Fibroblast of skin of right quadriceps (primary cell): ENCODE results near the gene ABLIM2.

Experiments used
- DNase-seq: peaks from one replicate; pipeline ENCODE4 v3.0.0-alpha.2; 2013

The ABLIM2 gene

DNA sequence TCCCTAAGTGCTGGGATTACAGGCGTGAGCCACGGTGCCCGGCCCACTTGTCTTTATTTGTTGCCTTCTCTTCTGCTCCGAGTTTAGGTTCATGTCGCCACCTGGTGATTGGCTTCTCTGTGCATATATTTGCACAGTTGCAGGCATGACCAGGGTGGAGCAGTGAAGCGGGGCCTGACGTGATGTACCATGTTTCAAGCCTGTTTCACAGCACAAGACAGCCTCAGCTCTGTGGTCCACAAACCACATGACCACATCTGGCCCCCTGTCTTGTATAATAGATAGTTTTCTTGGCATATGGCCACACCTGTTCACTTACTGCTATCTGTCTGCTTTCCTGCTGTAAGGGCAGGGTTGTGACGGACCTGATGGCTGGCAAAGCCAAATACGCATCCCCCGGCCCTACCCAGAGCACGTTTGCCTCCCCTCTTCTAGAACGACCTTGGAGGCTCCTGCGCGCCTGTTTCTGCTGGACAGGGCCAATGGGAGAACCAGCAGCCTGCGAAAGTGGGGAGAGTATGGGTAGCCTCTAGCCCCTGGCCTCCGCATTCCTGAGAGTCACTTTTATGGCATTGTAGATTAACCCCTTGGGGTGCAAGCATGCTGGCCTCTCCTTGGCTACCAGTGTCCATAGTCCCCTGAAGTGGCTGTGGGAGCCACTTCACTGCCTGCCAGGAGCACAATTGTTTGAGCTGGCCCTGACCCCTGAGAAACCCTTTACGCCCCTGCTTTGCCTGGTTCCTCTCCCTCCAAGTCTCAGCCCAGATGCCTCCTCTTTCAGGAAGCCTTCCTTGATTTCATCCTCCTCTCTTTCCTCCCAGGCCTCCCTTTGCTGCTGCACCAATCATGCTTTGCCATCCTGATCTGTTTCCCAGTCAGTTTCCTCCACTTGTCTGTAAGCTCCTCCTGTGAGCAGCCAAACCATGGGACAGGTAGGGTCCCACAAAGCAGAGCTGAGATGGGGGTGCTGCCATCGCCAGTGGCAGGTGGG, 34.4 kb upstream of the ABLIM2 start:
- DNase-seq = peak; percentile 42

DNA sequence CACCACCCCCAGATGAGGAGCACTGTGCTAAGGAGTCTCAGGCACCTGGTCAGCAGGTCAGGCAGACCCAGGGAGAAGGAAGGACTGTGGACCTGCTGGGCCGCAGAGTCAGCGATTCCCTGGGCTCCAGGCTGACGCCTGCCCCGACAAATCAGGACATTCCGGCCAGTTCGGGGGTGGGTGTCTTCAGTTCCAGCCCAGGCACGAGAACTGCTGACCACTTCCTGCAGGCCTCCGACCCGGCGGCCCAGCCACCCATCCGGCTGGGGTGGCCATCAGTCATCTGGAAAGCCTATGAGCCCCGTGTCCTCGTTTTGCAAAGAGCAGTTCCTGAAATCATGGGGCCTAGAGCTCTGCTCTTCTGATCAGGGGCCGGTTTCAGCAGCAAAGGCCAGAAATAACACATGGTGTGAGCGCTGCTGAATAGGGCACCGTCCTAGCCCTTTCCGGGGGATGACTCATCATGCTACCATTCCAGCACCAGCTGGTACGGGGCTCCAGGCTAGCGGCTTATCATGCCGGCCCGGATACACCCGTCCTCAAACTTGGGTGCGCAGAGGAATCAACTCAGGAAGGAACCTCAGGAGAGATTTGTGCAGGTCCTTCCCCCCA, 32.6 kb upstream of the ABLIM2 start:
- DNase-seq = no peak

DNA sequence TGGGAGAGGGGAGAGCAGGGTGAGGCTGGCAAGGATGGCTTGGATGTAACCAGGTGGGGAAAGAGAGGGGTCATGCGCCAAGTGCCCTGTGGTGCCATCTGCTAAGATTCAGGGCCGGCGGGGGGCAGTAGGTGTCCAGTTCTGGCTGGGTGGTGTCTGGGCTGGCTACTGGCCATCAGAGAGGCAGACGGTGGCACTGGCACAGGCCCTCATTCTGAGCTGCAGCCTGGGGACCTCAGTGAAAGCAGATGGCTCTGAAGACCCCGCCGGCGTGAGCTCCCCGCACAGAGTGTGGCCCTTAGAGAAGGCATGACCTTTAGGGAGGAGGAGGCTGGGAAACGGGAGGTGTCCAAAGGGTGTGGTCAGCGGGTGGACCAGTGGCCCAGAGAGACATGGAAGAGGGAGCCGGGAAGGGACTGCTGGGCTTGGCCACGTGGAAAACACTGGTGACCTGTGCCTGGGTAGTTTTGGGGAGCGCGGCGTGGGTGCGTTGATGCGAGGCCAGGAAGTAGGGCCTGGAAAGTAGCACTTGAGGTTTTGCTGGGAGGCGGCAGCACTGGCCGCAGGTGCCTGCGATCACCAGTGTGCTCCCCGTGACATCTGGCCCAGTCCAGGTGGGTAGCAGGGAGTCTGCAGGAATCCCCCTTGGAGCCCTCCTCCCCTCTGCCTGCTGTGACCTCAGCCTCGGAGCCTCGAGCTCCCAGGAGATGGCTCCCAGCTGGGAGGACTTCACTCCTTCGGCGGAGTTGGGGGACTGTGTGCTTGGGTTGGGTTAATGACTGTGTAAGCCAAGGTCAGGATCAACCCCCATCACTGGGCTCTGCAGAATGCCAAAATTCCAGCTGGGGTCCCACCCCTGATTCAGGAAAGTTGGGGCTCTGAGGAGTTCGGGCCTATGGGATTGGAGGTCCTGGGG, 31.2 kb upstream of the ABLIM2 start:
- DNase-seq = no peak

DNA sequence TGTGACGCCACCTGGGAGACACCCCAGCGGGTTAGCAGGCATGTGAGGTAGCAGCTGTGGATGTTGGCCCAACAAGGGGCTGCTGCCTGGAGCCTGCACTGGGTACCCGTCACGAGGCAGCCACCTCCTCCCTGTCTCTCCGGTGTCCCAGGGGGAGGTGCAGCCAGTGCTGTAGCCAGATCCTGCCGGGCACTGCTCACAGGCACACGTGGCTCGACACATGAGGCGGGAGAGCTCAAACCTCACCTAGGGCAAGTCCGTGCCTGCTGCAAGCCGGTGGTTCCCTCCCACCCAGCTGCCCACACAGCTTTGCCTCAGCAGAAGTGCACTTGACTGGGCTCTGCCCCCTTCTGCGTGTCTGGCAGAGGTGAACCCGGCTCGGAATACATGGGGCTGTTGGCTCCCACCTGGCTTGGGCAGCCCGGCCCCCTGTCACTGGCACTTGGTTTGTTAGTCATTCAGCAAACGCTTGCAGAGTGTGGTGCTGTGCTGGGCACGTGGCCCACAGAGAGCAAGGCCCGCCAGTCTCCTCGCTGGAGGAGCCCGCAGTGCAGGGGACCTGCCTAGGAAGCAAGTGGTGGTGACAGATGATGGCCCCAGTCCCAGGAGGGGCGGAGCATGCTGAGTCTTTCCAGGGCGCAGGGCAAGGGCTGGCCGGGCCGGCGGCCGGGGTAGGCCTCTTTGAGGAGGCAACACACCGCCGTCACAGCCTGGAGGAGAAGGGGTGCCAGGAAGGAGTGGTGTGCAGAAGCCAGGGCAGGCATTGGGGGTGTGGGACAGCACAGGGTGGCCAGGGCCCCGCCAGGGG, 30.3 kb upstream of the ABLIM2 start:
- DNase-seq = no peak

DNA sequence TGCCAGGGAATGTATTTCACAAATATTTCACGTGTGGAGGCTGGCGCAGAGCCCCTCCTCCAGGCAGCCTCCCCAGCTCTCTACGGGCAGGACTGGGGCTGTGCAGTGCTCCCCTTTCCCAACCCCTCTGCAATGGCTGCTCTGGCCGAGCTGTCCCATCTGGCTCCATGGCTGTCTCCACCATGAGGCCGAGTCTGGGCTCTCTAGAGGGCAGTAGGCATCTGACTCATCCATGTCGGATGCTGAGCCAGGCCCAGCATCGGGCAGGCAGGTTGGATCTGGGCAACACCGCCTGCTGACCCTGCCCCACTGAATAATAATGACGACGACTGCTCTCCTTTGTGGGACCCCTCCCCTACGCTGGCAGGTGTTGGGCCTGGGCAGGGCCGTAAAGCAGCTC, 29.5 kb upstream of the ABLIM2 start:
- no peak for DNase-seq

DNA sequence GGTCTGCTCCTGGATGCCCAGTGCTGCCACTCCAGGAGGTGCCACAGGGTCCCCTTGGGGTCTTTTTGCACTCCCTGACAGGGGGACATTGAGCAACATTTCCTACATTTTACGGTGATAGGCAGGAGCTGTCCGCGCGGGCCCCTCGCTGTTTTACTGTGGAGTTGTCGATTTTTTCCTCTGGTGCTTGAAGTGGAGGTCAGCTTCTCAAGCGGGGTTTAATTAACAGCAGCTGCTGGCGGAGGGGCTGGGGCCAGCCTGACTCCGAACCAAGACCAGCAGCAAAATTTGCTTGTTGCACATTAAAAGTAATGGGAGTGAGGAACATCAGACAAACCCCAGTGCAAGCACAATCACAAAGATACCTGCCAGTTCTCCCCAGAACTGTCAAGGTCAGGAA, 27.3 kb upstream of the ABLIM2 start:
- peak; percentile 15 for DNase-seq

DNA sequence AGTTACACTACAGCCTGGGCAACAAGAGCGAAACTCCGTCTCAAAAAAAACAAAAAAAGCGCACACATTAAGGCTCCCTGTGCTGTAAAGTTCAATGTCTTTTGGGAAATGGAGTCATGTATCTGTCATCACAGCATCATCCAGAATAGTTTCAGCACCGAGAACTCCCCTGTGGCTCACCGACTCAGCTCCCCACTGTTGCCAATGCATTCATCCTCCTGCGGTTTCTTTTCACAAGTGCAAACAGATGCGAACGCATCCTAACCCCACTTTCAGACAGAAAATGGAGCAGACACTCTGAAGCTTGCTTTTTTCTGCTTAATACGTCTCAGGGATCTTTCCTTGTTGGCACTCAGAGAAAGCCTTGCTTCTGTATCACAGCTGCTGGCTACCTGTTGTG, 26.7 kb upstream of the ABLIM2 start:
- DNase-seq = peak; percentile 93

DNA sequence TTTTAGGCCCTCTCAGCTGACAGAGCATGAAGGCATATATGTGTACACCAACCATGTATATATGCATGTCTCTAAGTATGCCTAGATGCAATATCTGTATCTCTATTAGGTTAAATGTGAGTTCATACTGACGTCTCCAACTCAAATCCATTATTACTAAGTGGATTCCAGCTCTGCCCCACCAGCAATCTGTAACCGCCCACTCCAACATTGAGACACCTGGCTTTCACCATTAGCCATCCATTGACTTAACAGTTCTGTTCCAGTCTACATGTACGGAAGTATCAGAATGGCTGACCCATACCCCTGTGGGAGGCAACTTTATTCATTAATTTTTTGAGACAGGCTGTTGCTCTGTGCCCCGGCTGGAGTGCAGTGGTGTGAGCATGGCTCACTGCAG, 25.4 kb upstream of the ABLIM2 start:
- DNase-seq = no peak

DNA sequence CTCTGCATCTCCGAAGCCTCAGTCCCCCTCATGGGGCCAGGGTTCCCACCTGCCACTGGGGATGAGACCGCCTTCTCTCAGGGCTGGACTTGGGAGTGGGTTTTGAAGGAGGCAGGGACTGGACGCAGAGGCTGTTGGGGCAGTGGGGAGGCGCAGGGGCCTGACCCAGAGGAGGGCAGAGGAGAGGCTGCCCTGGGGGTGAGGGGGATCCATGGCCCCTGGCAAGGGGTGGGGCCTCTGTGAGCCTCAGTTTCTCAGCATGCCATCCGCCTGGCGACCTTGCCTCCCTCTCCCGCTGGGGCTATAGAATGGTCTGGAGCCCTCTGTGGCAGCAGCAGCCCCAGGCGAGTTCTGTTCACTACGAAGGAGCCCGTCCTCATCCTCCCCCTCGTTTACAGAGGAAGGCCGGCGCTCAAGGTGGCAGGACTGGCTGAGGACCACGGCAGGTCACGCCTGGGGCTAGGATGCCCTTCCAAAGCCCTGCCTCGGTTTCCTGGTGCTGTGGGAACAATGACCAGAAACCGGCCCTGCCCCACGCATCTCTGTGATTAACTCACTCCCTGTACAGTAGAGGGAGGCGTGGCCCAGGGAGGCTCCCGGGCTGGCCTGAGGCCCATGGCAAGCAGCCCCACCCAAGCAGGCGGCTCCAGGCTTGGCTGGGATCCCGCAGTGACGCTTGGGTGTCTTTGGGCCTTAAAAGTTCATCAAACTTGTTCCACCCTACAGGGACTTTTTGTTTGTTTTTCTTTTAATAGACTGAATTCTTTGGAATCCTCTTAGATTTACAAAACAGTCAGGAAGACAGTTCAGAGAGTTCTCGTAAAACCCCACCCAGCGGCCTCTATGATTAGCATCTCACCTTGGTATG, 24.5 kb upstream of the ABLIM2 start:
- peak; percentile 54 for DNase-seq

DNA sequence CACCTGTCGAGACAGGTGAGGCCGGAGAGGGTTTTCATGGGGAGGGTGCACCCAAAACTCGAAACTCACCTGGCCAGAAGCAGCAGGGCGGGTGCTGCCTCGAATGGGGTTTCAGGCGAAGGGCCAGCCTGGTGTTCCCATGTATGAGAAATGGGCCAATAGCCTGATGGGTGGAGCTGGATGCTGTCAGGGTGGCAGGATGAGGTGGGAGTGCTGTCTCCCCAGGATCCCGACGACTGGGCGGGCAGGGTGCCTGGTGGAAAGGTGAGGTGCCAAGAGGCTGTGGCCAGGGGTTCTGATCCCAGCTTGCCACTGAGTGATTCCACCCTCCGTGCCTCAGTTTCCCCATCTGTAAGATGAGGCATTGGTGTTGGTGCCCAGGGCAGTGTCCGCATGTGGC, 23.7 kb upstream of the ABLIM2 start:
- DNase-seq = no peak

DNA sequence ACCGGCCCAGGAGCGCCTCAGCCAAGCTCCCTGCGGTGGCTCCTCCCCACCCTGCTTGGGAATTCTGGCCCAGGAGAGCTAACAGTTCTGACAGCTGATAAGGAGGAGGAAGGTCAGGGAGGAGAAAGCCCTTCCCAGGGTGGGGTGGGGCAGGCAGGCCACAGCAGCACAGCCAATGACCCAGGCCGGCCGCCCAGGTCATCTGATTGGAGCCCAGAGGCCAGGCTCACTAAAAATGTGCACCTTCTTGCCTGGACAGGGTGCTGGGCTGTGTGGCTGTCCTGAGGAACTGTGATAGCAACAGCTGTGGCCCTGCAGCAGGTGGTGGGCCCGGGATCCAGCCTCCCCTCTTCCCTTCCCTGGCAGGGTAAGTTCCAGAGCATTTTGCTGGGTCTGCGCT, 23.2 kb upstream of the ABLIM2 start:
- DNase-seq = no peak

DNA sequence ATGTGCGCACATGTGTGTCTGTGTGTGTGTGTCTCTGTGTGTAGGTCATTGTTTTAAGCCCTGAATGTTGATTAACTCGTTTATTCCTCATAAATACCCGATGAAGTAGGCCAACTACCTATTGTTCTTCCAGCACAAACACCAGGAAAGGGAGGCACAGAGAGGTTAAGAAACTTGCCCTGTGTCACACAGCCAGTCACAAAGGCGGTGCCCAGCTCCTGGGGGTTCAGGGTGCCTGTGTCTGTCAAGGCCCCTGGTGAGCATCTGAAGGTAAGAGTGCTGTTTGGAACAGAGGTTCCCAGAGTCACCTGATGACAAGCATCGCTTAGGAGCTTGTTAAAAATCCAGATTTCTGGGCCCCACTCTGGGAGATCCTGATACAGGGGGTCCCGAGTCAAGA, 22.5 kb upstream of the ABLIM2 start:
- DNase-seq = no peak

DNA sequence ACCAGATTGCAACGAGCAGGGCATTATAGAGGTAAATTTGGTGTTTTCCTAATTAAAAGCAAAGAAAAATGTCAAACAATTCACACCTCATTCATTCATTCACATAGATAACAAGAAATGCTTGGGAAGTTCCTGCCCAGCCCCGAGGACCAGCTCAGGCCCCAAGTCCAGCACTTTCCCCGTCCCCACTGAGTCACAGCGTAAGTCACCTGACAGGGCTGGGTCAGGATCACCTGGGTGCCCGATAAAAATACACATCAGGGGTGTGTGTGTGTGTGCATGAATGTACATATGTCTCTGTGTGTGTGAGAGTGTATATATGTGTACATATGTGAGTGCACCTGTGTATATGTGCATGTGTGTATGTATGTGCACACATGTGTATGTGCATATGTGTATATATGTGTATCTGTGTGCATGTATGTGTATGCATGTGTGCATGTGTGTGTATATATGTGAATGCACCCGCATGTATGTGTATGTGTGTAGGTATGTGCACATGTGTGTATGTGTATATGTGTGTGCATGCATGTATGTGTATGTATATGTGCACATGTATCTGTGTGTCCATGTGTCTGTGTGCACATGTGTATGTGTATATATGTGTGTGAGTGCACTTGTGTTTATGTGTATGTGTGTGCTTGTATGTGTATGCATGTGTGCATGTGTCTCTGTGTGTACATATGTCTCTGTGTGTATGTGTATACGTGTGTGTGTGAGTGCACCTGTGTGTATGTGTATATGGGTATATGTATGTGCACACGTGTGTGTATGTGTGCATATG, 21.9 kb upstream of the ABLIM2 start:
- DNase-seq = no peak

DNA sequence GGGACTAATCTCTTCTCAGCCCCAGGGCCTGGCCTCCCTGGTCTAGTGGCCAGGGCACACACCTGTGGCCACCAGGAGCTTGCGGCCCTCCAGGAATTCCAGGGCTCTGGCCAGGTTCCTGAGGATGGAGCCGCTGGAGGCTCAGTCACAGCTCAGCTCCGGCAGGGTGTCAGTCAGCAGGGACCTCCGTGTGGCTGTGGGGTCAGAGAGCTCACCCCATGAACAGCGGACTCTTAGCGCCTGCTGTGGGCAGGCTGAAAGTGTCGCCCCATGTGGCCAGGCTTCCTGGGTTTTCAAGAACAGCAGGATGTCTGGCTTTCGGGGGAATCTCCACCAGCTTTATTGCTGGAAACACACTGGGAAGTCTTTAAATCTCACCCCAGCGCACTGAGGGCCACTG, 21.2 kb upstream of the ABLIM2 start:
- DNase-seq = no peak

DNA sequence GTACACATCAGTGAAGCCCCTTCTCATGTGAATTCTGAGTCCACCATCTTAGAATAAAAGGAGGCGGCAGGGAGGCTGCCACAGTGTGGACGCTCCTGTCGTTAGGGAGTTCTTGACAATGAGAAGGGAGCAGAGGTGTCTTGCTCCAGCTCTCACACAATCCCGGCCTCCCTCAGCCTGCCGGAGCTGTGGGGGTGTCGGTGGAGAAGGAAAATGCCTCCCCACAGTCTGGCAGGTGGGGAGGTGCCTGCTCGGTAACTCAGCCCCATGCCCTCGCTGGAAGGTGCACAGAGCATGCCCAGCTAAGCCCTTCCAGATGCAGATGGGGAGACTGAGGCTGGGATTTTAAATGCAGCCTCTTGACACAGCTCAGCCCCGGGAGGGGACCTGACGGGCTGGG, 20.5 kb upstream of the ABLIM2 start:
- DNase-seq = no peak

DNA sequence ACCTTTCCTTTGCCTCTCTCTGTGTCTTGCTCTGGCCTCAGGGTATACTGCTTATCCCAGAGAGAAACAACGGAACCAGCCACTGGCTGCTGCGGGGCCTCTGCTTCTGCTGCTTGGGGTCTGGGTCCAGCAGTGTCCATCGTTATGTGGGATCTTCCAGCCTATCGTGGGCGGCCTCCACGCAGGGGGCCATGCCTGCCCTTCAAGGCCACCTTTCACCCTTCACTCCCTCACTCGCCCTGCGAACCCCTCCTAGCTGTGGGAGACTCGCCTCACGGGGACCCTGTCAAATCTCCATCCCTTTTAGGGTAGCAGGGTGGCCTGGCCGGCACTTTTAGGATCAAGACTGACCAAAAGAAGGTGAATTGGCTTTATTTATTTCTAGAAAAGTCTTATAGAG, 19.3 kb upstream of the ABLIM2 start:
- DNase-seq = no peak

DNA sequence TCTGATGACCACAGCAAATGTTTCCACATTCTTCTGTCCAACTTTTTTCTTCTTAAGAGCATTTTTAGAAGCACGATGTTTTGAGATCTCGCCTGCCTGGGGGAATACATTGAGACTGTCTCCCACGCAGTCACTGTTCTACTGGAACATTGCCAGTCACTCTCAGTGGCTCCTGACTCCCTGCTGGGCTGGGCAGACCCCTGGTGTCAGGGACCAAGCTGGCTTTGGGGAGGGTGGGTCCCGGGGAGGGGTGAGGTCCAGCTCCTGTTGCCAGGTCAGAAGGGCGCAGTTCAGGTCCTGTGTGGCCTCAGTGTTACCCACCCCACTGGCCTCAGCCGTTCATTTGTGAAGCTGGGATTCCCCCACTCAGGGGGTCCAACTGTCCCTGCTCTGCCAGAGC, 18.9 kb upstream of the ABLIM2 start:
- DNase-seq = no peak

DNA sequence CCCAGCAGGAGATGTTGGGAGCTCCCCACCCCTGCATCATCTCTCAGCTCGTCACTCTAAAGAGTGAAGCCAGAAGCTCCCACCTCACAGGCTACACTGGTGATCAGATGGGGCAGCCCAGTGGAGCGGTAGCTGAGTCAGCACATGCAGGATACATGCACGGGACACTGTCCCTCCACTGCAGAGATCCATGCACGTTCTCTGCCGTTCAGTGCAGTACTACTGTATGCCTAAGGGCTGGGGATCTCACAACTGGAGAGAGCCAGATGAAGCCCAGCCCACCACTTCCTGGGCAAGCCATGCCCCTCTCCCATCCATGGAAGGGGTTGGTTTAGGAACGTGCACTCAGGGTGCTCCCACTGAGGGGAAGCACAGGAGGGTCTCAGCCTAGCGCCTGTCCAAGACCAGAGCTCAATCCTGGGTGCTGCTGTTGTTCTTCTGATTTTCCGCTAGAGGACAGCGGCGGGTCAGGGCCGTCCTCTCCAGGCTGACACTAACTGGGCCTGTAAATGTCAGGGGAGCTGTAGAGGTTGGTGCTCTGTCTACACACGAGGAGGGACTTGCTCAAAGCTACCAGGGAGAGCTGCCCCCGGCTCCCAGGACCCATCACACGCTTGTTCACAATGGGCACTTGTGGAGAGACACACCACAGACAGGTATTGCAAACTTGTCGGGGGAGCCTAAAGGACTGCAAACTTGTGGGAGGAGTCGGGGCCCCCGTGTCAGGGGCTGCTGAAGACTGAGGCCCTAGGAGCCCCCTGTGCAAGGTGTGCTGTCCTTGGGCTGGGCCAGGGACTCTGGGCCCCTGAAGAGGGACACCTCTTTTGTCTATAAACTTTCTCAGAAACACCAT, 18.2 kb upstream of the ABLIM2 start:
- peak; percentile 33 for DNase-seq

DNA sequence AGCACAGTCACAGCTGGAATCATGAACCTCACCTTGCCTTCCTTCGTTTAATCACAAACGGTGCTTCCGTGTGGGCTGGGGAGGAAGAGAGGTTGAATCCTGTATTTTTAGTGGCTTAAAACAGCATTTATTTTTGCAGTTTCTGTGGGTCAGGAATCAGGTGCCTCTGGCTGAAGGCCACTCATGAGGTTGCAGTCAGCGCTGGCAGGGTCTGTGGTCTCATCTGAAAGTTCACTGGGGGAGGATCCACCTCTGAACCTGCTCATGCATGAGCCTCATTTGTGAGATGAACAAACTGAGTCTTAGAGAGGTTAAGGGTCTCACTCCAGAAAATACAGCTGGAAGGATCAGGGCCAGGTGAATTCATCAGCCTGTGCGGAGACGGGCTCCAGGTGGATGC, 17.1 kb upstream of the ABLIM2 start:
- DNase-seq = no peak

DNA sequence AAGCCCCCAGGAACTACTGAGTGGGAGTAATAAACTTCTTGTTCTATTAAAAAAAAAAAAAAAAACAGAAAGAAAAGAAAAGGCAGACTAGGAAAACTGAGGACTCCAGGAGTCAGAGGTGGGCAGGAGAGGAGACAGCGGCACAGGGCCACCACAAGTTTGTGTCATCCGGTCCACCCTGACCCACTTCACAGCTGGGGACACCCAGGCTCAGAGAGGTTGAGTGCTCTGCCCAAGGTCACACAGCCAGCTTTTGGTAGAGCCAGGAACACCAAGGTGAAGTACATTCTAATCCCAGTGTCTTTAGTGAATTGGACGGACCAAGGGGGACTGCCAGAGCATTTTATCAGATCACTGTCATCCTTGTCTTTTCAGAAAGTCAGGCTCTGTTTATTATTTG, 16.4 kb upstream of the ABLIM2 start:
- no peak for DNase-seq
